Right kidney (tissue), 1 donor: Measurements from ENCODE around the gene TIMMDC1.
"Not testable (repeated sequence)": the region's sequence is repeated elsewhere in the genome, so short reads cannot be mapped to it uniquely, and the experiment has no call there.

ENCODE experiments used
- DNase-seq: peaks from one replicate; pipeline ENCODE4 v3.0.0-alpha.2; 2016

Gene TIMMDC1

DNA sequence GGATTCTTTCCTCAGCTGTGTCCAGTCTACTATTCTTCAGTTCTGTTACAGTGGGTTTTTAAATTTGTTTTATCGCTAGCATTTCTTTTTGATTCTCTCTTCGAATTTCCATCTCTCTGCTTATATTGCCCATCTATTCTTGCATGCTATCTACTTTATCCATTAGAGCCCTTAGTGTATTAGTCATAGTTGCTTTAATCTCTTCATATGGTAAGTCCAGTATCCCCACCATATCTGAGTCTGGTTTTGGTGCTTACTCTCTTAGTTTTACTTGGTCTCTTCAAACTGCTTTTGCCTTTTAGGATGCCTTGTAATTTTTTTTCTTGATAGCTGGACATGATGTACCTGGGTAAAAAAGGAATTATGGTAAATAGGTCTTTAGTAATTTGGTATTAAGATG lies 9.1 kb downstream of the TIMMDC1 start:
- DNase-seq = no peak

DNA sequence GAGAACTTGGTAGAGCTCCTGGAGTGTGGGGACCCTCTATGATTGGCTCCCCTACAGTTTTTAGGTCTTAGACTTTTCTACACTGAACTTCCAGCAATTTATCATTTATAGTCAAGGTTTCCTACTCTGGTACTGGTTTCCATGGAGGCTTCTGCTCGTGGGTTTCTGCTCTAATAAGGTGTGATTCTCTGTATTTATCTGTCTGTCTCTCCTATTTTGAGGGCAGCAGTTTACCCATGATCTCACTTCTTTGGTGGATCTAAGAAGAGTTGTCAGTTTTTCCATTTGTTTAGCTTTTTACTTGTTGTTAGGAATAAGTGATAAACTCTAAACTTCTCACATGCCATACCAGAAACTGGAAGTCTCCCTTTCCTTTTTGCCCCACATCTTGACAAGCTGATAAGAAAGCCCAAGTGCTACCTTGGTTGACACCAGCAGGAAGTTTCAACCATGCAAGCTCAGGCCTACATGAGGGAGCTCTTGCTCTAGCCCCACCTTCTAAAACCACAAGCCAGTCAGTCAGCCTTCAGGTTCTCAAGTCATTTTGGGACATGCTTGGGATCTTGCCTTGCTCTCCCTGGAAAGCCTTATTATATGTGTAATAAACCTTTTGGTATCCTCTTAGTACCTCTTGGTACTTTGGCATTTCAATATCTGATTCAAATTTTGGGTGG lies 10.0 kb downstream of the TIMMDC1 start:
- DNase-seq = no peak

DNA sequence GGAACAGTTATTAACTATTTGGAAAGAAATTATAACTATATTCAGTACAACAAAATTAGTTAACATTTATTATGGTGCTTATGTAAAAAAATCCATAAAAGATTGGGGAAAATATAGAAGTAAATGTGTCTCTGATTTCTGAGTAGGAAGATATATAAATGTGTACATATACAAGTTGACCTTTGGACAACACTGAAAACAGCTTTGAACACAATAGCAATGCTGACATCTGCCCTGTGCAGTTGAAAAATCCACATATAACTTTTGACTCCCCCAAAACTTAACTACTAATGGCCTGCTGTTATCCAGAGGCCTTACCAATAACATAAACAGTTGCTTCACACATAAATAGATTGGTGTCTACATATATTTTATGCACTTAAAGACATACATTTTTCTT lies 12.3 kb downstream of the TIMMDC1 start:
- no peak for DNase-seq

DNA sequence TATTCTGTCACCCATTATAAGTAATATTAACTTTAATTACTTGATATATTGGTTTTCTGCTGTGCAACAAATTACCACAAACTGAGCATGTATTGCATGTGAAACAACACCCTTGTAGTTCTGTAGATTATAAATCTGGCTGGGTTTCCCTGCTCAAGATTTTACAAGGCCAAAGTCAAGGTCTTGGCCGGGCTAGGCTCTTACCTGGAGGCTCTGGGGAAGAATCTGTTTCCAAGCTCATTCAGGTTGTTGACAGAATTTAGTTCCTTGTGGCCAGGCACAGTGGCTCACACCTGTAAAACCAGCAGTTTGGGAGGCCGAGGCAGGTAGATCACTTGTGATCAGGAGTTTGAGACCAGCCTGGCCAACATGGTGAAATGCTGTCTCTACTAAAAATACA lies 16.3 kb downstream of the TIMMDC1 start:
- no peak for DNase-seq

DNA sequence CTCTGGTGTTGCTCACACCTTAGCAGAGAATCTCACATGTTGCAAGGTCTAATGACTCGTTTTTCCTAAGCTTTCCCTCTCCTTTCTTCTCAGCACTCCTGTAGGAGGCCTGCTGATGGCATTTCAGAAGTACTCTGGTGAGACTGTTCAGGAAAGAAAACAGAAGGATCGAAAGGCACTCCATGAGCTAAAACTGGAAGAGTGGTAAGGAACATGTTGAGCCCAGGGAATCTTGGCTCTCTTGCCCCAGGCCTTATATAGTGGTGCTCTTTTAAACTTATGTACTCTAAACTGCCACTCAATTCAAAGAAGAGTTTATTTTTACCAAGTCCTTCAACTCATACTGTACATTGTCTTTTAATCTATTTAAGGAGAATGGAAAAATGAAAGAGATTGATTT lies 18.8 kb downstream of the TIMMDC1 start:
- DNase-seq = no peak

DNA sequence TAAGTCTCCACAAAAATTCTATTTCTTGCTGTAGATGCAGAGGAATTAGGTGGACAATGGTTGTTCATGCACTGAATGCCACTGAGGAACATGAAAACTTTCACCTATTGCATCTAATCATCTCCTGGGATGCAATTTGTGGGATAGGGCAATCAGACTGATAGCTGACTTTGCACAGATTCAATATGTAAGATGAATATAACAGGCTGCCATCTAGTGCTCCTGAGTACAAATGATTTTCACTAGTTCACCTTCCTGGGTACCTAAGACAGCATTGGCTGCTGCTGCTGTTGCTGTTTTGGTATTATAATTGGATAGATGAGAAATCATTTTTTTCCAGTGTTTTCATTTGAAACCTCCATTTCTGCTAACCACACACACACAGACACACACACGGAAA lies 19.7 kb downstream of the TIMMDC1 start:
- DNase-seq = no peak

DNA sequence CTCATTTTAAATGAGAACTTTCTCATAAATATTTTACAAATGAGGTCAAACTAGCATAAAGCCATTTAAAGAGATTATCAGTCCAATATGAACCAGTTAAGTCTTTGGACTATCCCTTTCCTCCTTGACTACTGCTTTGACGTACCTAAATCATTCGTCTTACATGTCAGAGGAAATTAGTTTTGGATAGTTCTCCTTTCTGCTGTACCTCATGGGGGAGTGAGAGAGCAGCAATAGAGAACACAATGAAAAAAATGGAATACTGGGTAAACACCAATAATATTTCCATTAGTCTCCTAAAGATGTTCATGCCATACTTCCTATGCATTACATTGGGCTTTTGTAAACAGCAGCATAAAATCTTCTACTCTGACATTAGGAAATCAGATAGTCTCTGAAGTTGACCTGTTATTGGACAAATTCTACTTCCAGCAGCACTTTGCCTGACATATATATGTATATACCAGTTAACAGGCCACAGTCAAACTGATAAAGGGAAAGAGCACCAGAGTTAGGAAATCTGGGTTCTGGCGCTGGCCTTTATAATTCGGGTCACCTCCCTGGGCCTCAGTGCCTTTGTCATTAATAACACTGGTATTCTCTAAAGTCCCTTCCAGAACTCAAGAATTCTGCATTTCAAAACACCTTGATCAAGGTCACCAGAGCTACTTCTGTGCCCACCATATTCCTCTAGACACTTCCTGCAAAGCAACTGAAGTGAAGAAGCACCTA lies 26.8 kb downstream of the TIMMDC1 start:
- DNase-seq = no peak

DNA sequence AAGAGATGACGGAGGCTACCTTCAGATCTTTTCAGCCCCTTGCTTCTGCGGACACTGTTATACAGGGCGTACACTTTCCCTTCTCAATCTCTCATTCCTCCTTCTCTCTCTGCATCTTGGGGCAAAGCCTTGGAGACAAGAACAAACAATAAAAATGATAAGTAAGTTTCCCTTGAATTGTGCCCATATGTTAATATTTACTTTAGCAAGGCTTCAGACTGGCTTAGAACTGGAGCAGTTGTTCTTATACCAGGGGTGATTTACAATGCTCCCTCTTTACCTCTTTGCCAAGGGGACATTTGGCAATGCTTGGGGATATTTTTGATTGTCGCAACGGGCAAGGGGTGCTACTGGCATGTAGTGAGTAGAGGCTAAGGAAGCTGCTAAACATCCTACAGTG lies 29.4 kb downstream of the TIMMDC1 start:
- no peak for DNase-seq

DNA sequence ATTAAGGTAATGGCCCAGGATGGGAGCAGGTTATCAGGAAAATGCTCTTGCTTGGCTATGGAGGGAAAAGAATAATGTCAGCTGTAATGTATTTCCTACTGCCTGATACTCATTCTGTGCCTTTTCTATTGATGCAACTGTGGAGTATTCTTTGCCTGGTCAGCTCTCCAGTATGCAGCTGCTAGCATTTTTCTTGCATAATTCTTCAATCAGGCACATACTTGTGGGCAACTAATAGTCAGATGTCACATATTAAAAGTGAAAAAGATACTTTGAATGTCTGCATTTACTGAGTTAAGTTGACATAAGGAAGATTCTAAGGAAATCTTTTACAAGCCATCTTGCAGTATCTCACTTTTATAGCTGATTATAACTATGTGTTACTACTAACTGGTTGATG lies 31.5 kb downstream of the TIMMDC1 start:
- no peak for DNase-seq

DNA sequence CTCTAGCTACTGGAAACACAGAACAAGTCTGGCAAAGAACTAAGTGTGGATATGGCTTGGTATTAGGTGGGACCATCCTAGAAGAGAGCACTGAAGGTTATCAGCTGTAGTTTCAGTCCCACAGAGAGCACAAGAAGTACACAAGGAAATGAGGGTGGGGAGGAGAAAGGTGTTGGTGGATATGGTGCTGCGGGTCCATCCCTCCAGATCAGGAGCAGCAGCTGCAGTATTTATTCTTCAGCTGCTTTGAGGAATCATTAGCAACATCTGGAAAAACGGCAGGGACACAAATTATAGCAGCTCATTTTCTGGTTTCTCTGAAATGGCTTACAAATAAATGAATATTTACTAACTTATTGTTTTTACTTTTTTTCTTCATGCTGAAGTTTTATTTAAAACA lies 32.1 kb downstream of the TIMMDC1 start:
- no peak for DNase-seq

DNA sequence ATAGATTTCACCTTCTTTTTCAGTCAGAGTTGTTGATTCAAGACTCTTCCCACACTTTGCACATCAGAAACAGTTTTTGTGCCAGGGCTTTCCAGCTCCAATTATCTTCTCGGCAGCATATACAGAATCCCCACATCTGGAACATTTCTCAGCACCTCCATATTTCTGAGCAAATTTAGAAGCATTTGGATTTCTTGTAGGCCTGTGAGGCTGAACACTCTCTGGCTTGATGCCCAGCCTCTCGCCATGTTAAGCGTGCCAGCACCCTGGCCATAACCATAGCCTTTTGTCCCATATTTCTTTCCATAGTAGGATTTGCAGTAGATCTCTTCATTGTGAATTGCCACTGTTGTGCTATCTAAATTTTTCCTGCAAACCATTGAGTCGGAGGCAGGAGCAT lies 32.8 kb downstream of the TIMMDC1 start:
- no peak for DNase-seq

DNA sequence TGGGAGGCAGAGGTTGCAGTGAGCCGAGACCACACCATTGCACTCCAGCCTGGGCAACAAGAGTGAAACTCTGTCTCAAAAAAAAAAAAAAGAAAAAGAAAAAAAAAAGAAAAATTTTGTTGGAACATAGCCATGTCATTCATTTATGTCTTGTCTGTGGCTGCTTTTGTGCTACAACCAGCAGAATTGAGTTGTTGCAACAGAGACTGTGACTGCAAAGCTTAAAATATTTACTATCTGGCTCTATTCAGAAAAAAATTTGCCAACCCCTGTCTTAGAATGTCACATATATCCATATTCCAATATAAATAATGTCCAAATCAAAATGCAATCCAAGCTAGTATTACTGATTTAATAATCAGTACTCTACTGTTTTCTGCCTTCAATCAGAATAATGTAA lies 35.9 kb downstream of the TIMMDC1 start:
- DNase-seq = no peak

DNA sequence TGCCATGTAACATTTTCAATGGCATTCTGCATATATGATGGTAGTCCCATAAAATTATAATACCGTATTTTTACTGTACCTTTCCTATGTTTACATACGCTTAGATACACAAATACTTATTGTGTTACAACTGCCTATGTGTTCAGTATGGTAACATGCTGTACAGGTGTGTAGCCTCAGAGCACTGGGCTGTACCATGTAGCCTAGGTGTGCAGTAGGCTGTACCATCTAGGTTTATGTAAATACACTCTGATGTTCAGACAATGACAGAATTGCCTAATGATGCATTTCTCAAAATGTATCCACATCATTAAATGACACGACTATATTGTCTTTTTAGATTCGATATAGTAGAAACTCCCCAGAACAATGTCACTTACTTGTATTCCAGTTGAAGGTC lies 38.4 kb downstream of the TIMMDC1 start:
- no peak for DNase-seq

DNA sequence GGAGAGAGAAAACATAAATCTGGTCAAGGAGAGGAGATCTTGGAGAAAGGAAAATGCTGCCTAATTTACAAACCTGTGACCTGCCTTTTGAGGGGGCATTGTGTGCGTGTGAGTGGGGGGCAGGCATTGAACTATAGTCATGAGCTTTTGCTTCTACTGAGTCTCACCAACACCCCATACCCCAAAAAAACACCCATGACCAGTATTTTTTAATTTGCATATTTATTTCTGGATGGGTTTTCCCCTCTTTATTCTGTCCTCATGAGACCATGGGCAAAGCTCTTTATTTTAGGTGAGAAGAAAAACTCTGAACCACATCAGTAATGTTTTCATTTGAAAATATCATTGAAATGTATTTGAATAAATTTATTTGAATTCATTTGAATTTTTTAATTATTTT lies 40.4 kb downstream of the TIMMDC1 start:
- no peak for DNase-seq

DNA sequence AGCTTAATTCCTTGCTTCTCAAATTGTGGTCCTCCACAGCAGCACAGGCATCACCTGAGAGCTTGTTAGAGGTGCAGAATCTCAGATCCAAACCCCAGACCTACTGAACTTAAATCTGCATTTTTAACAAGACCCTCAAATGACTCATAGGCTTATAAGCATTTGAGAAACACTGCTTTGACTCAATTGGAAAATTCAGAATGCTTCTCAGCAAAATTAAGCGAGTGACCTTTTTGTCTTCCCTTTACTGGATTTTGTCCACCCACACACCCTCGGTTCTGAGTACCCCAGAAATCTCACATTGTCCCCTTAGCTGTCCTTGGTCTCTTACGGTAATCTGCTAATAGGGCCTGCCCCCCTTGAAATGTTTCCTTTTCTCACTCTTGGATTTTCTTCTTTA lies 43.2 kb downstream of the TIMMDC1 start:
- DNase-seq = no peak

DNA sequence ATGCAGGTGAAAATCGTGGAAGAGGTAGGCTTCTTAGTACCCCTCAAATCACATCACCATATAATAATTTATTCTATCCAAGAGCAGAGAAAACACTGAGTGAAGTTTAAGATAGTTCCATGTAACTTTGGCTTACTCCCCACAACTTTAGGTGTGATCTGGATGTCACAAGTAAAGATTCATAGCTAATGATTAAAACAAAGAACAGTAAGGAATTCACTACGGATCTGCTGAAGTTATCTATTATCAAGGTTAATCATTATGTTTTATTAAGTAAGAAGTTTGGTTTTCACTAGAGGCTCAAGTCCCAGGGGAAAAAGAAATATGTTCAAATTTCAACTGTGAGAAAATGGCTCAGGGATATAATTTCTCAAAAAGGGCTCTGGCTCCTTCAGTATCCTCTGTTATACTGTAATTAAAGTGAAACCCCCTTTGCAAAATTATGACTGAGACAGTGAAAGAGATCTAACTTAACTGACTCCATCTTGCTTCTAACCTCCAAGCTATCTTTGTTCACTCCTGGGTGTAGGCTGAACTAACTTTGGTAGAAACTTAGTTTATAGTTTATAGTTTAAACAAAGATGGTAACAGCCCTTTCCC lies 43.9 kb downstream of the TIMMDC1 start:
- DNase-seq = no peak

DNA sequence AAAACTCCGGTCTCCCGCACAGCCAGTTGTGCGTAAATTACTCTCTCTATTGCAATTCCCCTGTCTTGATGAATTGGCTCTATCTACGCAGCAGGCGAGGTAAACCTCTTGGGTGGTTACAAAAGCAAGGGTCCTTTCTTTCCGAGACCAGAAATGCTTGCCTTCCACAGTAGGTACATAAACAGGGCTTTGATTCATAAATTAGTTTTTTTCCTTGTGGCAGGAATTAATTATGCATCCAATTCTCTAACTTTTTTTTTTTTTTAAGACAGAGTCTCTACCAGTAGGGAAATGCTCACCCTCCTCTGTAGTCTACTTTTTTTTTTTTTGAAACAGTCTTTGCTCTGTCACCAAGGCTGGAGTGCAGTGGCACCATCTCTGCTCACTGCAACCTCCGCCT lies 44.8 kb downstream of the TIMMDC1 start:
- DNase-seq = no peak

DNA sequence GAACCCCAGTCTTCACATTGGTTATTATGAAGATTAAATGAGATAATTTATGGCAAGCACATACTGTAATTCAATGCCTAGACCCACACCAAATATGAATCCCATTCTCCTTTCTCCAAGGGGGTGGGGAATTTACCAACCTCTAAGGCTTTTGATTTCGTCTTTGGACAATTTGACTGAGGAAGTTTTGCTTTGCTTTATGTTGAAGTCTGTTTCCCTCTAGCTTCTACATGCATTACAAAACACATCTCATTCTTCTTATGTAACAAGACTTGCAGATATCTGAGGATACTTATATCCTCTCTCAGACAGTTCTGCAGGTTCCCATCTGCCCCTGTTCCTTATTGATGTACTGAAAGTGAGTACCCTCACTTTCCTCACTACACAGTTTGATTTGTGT lies 48.9 kb downstream of the TIMMDC1 start:
- DNase-seq = no peak

DNA sequence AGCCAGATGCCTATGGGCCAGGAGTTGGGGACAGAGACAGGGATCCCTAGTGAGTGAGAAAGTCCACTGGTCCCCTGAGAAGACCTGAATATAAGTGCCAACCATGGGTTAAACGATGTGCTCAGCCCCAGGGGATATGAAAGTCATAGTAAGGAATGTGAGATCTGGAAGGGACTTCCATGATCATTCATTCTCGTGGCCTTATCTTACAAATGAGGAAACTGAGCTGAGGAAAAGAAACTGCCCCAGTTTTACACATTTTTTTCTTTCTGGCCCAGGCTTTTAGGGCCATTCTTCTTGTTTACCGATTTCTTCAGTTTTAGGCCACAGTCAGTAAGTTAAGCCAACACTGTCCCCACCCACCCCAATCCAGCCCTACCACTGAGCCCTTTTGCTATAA lies 50.0 kb downstream of the TIMMDC1 start:
- no peak for DNase-seq

DNA sequence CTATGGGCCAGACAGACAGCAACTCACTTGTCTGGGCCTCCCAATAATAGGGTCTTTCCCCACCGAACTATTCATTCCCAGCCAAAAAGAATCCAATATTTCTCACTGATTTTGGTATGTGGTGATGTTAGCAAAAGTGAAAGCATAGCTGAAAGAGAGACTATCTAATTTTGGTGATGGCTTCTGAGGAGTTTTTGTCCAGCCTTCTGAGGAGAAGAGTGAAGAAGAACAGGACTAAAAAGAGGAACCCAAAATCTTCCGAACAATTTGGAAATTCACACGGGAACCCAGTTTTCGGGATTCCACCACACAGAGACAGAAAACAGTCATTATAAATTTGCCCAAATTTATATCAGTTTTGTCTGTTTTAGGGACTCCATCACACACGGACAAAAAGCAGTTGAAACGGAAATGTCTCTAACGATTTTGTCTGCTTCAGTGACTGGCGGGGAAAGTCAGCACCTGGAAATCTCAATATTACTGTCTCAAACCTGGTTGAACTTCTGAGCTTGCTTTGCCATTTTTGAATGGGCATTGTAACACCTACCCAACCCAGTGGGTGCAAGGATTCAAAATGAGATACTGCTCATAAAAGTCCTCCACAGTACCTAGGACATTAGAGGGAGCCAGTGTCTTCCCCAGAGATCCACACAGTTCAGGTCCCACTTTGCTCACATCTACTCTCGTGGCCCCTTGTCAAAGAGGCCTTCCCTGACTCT lies 52.0 kb downstream of the TIMMDC1 start:
- no peak for DNase-seq

DNA sequence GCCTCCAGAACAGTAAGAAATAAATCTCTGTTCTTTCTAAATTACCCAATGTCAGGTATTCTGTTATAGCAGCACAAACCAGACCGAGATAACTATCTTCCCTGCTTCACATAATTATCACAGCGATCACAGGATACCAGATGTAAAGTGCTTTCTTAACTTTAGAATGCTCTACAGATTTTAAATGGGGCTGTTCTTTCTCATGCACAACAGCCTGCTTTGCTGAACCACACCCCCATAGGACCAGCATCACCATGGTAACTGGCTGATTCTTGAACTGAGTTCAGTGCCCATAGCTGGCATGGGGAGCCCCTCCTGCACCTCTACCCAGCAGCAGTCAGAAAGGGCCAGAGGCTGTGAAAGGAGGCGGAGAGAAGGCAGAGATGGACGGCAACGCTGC lies 53.3 kb downstream of the TIMMDC1 start:
- DNase-seq = no peak

DNA sequence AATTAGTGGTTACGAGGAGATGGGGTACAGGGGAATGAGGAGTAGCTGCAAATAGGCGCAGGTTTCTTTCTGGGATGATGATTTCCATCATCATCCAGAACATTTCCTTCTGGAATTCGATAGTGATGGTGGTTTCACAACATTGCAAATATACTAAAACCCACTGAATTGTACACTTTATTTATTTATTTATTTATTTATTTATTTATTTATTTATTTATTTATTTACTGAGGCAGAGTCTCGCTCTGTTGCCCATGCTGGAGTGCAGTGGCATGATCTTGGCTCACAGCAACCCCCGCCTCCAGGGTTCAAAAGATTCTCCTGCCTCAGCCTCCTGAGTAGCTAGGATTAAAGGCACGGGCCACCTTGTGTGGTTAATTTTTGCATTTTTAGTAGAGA lies 54.6 kb downstream of the TIMMDC1 start:
- not testable (repeated sequence) for DNase-seq

DNA sequence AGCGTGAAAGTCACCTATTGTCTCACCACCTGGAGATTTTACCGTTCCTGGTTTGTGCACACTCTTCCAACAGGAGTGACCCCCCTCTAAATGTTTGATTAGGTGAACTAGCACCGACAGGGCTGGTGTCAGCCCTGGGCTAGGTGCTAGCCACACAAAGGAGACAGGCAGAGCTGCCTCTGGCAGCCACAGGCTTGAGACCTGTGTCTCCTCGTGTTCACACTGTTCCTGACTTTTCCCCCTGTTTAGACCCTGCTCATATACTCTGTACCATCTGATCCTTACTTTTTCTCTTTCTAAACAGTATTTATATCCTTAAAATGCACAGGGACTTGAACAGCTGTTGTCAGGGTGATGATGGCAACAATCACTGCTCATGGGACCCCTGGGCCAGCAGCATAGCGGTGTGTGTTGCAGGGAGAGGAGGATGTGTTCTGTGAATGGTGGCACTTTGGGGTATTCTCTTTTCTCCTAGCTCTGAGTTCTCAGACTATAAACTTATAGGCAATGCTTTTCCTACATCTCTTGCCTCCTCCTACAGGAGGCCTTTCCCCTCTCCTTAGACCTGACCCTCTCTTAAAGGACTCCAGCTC lies 55.6 kb downstream of the TIMMDC1 start:
- no peak for DNase-seq
